Chondrocyte (in vitro differentiated cells): Measurements from ENCODE around the gene SERPINB6. TPM values are rescaled to one million over a fixed set of nuclear protein-coding genes. Genes with fewer than 3 reads are reported as not detected.

Experiments used
- DNase-seq: peaks from one replicate; pipeline ENCODE4 v3.0.0; 2021; ENCODE audit warnings: mixed read lengths, low spot score
- H3K27ac Mint-ChIP-seq: one replicate; pipeline ENCODE4 v1.8.0; 2021; ENCODE audit warnings: mild to moderate bottlenecking, moderate library complexity, mixed read lengths; ENCODE audit not compliant: unreplicated experiment
- H3K27me3 Mint-ChIP-seq: 2 replicates; pipeline ENCODE4 v1.8.0; 2021; ENCODE audit warnings: low read depth, mixed read lengths
- H3K36me3 Mint-ChIP-seq: 2 replicates; pipeline ENCODE4 v1.8.0; 2021; ENCODE audit warnings: low read depth, mixed read lengths
- H3K4me1 Mint-ChIP-seq: 2 replicates; pipeline ENCODE4 v1.8.0; 2021; ENCODE audit warnings: low read depth, mild to moderate bottlenecking, mixed read lengths
- H3K4me3 Mint-ChIP-seq: one replicate; pipeline ENCODE4 v1.8.0; 2021; ENCODE audit warnings: mild to moderate bottlenecking, moderate library complexity, mixed read lengths; ENCODE audit not compliant: unreplicated experiment
- H3K9me3 Mint-ChIP-seq: 2 replicates; pipeline ENCODE4 v1.8.0; 2021; ENCODE audit warnings: low read depth, mixed read lengths
- total RNA-seq: library from RNA; stranded (reverse); gene quantifications from 3 replicates; pipeline ENCODE4 v1.2.1, GENCODE V29; 2021
- TF ChIP-seq, protein P1 (sequence below): fragments of 200-600 bp; sonication (generic); IDR thresholded peaks from 2 replicates; pipeline ENCODE4 v1.5.0; 2021; ENCODE audit warnings: antibody characterized with exemption, mild to moderate bottlenecking, moderate library complexity

SERPINB6 gene
- total RNA-seq, 1 donor from 2014 or later, result 98.0 TPM

GRCh38 chr6:3016473-3017280, 45.3 kb upstream of the SERPINB6 start:
- Mint-ChIP-seq H3K27me3 (no peaks in the 10 kb centered on the region), H3K36me3 (peaks cover 34% of the 10 kb centered on the region), H3K9me3 (peaks cover 11% of the 10 kb centered on the region), H3K4me1 (peaks cover 9% of the 10 kb centered on the region), H3K27ac (no peak overlapping the region), H3K4me3 (no peak overlapping the region)
- DNase-seq, result no peak
- TF ChIP-seq, protein P1, sequence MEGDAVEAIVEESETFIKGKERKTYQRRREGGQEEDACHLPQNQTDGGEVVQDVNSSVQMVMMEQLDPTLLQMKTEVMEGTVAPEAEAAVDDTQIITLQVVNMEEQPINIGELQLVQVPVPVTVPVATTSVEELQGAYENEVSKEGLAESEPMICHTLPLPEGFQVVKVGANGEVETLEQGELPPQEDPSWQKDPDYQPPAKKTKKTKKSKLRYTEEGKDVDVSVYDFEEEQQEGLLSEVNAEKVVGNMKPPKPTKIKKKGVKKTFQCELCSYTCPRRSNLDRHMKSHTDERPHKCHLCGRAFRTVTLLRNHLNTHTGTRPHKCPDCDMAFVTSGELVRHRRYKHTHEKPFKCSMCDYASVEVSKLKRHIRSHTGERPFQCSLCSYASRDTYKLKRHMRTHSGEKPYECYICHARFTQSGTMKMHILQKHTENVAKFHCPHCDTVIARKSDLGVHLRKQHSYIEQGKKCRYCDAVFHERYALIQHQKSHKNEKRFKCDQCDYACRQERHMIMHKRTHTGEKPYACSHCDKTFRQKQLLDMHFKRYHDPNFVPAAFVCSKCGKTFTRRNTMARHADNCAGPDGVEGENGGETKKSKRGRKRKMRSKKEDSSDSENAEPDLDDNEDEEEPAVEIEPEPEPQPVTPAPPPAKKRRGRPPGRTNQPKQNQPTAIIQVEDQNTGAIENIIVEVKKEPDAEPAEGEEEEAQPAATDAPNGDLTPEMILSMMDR, result no peak

- no peak overlapping the region for H3K27ac Mint-ChIP-seq
Measured at GRCh38 chr6:3015144-3015543, 43.8 kb upstream of the SERPINB6 start.

DNA sequence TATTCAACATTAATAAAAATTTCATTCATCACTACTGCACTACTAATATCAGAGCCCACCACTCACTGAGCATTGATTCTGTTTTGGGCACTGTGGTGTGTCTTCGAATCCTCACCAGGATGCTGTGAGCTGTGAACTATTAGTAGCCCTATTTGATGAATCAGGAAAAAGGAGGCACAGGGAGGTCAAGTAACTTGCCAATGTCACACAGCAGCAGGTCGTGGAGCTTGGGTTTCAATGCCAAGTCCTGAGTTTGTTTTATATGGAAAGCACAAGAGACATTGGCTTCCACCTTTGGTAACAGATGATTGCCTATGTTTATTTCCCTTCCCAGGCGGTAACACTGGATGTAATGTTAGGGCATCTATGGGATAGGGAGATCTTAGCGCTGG, 43.3 kb upstream of the SERPINB6 start:
- no peak for DNase-seq
- Mint-ChIP-seq H3K27ac (no peak overlapping the region), H3K36me3 (peaks cover 49% of the 10 kb centered on the region), H3K4me3 (no peak overlapping the region), H3K27me3 (no peaks in the 10 kb centered on the region), H3K4me1 (peaks cover 9% of the 10 kb centered on the region), H3K9me3 (peaks cover 25% of the 10 kb centered on the region)
- TF ChIP-seq, protein P1, result no peak

More at GRCh38 chr6:3015144-3015543, 43.8 kb upstream of the SERPINB6 start:
- Mint-ChIP-seq H3K4me1 (peaks cover 9% of the 10 kb centered on the region), H3K36me3 (peaks cover 49% of the 10 kb centered on the region), H3K27me3 (no peaks in the 10 kb centered on the region), H3K9me3 (peaks cover 22% of the 10 kb centered on the region), H3K4me3 (no peak overlapping the region)
- TF ChIP-seq, protein P1, result no peak
- DNase-seq, result no peak

DNA sequence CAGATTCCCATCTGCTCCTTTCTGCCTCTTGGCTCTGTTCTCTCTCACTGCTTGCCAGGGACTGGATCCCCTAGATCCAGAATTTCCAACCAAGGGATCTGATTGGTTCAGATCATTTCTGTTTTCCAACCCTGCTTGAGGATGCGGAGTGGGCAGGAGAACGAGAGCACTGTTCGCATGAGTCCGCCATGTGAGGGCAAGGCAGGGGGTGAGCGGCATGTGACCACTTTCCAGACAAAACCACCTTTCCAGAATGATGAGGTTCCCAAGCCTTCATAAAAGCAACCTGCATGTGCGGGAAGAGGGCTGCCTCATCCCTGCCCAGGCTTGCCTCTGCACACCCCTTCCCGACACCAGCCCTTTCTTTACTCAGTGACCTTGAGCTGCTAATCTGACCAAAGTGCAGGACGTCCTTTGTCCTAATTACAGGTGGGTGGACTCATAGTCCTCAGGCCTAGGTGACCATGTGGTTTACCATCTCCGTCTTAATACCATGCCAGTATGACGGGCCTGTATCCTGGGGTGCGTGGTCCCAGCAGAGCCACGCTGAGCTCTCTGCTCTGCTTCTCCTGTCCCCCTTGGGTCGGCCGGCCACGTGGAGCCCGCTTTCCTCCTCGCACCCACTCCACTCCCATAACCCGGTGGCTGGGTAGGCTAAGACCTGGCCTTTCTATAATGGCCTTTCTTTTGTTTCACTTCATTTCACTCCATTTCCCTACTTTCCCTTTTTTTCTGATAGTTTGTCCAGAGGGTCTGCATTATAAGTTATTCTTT, 42.7 kb upstream of the SERPINB6 start:
- peaks cover 25% of the 10 kb centered on the region for H3K9me3 Mint-ChIP-seq
- peaks cover 9% of the 10 kb centered on the region for H3K4me1 Mint-ChIP-seq
- H3K27me3 Mint-ChIP-seq, result no peaks in the 10 kb centered on the region
- H3K27ac Mint-ChIP-seq, result no peak overlapping the region
- no peak overlapping the region for H3K4me3 Mint-ChIP-seq
- TF ChIP-seq, protein P1, result no peak
- DNase-seq, result no peak
- peaks cover 50% of the 10 kb centered on the region for H3K36me3 Mint-ChIP-seq

GRCh38 chr6:3013486-3013885, 42.1 kb upstream of the SERPINB6 start:
- TF ChIP-seq, protein P1, result no peak
- no peak overlapping the region for H3K4me3 Mint-ChIP-seq
- H3K9me3 Mint-ChIP-seq, result peaks cover 25% of the 10 kb centered on the region
- no peak for DNase-seq
- H3K4me1 Mint-ChIP-seq, result peaks cover 9% of the 10 kb centered on the region
- H3K27me3 Mint-ChIP-seq, result no peaks in the 10 kb centered on the region
- H3K36me3 Mint-ChIP-seq, result peaks cover 53% of the 10 kb centered on the region
- peak overlapping the region; percentile 8 for H3K27ac Mint-ChIP-seq
